GM19372 (cell line): ENCODE results near the gene MAGI2.

Experiments
- ATAC-seq: cut with Tn5 transposase; IDR thresholded peaks from one replicate; pipeline ENCODE4 v1.9.1; 2021; ENCODE audit warnings: mild to moderate bottlenecking, low read depth, moderate library complexity; ENCODE audit not compliant: unreplicated experiment

The MAGI2 gene

DNA sequence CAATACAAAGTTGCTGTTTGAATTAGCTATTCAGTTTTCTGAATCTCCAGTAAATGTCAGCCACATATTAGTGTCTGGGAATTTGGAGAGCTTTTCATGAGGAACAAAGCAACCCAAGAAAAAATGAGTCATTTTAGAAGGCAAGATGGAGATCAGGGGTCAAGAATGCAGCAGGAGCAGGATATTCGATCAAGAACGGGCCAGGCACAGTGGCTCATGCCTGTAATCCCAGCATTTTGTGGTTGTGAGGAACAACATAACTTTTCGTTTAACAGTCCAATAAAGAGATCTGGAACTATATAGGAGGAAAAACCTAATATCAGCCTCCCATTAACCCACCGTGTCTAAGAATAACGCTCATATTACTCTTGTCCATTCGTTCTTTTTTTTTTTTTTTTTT lies 600.5 kb downstream of the MAGI2 start:
- ATAC-seq, result no peak

DNA sequence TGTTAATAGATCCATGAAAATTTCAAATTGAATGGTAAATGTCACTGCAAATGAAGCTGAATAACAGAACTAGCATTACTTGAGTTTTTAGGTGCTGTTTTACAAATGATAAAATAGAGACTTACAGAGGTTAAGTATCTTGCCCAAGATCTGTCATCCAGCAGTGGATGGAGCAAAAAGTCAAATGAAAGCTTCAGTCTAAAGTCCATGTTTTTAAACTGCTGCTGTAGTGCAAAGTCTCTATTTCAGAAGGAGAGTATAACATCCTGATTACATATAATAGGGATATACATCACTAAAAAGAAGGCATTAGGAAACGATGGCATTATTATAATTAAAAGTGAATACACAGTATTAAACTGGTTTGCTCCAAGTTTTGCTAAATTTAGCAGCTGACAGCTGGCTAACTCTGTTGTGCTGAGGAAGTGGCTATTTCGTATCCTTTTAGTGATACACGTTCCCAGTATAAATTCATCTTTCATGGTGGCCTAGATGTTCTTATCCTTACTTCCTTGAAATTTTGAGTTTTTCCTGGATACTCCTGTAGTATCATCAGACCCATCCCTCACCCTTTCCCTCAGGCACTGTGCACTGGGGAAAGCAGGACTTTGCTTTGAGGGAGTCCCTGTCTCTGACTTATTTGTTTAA lies 603.2 kb downstream of the MAGI2 start:
- no peak for ATAC-seq

DNA sequence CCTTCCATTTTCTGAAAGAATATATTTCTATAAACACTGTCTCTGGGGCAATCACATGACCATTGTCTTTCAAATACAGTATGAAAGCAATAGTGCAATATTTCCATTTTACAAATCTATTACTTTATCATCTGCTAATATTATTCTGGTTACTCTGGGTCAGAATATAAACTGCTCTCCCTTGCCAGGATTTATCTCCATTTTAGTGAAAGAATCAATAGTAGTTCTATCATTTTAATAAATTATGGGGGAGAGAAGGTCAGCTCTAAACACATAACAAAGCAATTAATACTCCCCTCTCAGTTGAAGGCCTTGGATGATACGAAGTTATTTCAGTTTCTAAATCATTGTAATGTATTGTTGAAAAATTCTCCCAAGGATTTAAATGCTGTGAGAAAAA lies 608.3 kb downstream of the MAGI2 start:
- ATAC-seq, result no peak

DNA sequence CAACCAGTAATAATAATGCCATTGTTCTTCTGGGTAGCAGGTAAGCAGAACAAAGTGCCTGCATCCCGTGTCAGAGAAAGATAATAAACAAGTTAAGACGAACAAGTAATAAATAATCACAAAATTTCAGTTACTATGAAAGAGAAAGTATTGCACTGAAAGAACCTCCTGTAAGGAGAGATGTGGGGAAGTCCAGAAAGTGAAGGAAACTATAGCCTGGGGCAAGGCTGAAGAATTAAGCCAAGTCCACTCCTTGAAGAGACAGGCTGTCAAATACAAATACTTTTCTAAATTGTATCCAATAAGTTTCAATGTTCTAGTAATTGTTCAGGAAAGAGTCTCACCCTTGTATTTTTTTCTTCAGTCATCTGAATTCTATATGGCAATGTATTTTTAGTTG lies 611.4 kb downstream of the MAGI2 start:
- no peak for ATAC-seq

DNA sequence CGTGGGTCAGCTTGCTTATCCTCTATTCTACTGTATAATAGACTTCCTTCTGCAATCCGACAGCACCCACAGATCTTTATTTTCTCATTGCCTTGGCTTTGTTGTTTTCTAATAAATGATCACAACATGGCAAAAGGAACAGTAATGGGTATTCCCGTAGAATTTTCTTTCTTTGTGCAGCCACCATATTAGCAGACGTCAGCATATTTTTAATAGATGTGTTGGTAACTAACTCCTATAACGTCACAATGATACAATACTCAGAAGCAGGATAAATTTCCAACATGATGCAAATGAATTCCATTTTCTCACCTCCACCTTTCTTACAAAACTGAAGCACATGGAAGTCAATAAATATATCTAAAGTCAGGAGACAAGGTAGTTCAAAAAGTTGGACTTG lies 617.6 kb downstream of the MAGI2 start:
- ATAC-seq, result no peak

DNA sequence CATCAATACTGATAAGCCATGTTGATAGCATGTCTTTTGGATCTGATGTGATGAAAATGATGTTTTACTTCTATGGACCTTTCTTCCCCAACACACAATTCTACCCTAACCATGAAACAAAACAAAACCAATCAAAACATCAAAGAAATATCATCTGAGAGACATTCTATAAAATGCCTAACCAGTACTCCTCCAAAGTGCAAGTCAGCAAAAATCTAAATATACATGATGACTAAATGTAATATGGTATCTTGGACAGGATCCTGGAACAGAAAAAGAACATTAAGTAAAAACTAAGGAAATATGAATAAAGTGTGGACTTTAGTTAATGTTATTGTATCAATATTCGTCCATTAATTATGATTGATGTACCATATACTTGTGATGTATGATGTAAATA lies 625.1 kb downstream of the MAGI2 start:
- ATAC-seq, result no peak

DNA sequence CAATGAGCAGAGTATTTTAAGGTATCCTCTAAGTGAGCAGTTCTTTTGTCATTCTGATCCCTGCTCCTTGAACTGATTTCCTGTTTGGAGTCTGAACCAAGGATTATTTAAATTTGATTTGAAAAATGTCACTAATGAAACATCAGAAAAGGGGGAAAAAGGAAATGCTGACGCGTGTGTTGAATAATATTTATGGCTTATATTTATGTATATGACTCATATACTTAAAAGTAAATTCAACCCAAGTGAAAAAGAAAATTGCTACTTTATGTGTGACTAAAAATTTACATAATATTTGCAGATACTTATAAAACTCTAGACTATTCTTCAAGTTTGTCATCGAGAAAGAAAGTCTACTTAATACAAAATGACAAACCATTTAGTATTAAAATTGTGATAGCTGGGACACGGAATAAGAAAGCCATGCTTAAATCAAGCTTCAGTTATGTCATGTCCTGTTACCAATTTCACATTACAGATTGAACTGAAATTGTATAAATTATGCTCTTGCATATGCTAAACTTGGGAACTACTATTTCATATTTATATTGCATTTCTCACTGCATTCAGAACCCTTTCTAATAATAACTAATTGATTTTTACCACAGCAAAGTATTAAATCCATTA lies 649.9 kb downstream of the MAGI2 start:
- no peak for ATAC-seq

DNA sequence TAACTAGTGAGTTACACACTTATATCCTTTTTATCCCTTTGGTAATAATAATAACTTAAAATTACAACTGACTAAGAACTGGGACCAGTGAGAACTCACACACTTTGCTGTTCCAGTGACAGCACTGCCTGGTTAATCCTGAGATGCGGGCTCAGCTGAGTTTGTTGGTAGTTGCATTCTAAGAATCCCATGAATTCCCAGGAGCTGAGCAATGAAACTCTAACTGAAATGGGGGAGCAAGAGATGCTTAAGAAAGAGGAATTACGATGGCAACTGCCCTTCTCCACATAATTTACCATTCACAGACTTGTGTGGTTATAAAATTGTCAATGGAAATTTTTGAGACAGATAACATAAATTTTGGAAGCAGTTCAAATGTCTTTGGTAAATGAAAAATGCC lies 659.4 kb downstream of the MAGI2 start:
- no peak for ATAC-seq

DNA sequence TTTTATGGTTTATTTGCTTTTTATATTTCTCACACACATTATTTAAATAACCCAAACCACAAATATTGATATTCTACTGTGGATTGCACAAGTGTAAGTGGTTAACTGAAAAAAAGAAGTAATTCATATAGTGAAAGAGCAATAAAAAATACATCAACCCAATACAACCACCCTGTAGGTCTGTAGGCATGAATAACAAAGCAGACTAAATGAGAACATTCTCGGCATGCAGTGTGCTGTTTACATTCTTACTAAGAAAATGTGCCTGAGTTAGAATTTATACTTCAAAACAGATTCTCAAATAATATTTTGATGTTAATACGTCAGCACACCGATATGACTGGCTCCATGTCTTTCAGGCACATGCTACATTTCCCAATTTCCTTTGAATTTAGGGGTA lies 660.8 kb downstream of the MAGI2 start:
- no peak for ATAC-seq

DNA sequence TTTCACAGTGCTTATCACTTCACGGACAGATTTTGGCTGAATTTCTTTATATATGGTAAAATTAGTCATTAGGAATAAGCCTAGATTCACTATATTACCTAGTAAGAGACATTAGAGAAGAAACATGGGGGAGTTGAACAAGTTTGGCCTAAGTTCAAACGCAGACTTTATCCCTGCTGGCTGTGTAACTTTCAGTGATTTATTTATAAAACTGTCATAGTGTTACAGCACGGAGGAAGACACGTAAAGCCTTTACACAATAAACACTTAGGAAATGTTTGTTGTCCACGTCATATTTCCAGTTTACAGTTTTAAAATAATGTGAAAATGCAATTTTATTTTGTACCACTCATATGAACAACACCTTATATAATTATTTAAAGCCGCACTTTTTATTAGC lies 661.5 kb downstream of the MAGI2 start:
- ATAC-seq, result no peak

DNA sequence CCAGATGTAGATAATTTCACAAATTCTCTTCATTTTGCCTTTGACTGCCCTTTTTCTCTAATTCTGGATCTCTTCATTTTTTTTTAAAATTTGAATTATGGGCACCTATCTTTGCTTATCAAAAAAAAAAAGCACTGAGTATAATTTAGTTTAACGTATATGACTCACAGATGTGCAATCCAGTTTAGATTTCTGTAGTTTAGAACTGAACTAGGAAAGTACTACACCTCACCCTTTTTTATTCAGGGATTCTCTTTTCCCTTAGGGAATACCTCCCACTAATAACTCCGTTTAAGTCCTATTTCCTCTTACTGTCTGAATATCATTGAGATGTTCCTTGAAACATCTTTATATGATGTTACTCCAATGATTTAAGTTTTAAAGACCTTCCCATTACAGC lies 665.0 kb downstream of the MAGI2 start:
- ATAC-seq, result no peak

DNA sequence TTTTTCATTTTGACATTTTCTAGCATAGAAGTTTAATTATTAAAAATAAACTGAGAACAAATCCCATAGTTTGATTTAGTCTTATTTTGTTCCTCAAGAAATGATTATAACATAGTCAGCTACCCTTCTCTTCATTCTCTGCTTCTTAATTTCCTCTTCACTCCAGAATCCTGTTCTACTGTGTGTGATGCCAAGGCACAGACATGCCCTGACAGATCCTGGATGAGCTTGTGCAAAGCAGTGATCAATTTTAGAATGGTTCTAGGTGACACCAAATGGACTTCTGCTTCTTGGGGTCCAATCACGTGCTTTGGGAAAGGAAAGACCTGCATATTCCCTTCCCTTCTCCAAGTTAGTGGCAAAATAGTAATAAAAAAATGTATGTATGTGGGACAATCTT lies 665.6 kb downstream of the MAGI2 start:
- no peak for ATAC-seq

DNA sequence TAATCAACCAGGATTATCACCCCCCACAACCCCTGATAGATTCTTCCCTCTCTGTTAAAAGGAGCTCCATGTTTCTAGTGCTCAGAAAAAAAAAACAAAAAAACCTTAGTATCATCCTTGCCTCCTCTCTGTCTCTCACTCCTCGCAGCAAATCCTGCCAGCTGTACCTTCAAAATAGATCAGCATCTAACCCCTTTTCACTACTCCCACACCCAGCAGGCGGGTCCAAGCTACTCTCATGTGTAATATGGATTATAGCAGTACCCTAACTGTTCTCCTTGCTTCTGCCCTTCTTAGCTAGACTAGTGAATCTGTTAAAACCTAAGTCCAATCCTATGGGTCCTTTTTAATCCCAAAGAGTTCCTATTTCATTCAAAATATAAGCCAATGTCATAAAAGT lies 667.4 kb downstream of the MAGI2 start:
- no peak for ATAC-seq

DNA sequence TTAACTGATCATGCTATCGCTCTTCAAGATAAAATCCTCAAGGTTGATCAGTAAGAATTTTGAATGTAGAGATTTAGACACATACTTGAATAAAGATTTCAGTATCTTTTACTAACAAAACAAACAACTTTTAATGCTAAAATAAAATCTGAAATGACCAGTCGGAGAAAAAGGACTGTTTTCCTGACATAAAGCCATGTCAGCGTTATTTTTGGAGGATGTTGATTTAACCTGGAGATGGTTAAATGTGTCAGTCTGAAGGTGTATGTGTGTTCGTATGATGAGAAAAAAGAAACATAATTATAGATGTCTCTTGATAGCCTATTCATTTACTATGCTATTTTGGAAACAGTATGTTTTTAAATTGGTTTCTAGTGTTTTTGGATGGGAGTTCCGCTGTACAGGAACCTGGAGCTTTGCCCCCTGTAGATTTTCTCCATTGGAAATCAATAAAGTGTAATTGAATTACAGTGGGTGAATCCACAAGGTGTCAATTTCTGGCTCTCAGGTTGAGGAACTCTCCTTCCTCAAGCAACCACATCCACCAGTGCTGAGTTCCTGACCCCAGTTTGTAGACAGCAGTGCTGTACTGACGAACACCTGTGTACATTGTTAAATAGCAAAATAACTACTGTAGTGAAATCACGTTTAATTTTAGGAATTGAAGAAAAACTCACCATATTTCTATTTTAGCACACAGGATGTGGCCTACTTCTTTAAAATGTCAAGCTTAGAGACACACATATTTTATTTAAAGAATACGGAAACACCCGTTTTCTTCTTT lies 670.1 kb downstream of the MAGI2 start:
- ATAC-seq, result no peak

DNA sequence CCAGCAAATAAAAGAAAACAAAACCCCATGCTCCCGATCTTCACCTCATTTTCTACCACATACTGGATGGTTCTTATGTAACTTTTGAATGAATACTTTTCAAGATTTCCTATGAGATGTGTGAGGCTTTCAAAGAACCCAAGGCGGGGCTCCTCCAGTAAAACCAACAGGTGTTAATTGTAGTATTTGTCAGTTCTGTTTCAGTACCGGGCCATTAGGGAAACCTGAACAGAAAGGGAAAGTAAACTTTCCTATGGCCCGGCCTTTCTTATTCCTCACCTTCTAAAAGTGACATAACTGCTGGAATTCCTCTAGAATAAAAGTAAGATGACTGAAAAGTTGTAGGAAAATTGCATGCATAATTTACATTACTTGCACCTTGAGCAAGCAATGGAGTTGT lies 672.9 kb downstream of the MAGI2 start:
- no peak for ATAC-seq

DNA sequence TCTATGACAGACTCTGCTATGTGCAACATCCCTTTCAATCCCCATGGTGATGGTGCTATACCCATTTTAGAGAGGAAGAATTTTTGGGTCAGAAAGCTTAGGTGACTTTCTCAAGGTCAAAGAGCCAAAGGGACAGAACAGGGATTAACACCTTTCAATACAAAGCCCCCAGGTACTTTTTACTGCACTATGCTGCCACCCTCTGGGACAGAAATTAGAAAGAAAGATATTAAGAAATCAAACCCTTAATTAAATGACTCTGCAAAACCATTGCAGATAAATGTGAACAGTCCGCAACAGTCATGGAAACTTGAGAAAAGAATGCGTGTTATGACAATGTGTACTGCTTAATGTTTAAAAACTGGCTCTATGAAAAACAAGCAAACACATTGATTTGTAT lies 673.7 kb downstream of the MAGI2 start:
- ATAC-seq, result no peak

DNA sequence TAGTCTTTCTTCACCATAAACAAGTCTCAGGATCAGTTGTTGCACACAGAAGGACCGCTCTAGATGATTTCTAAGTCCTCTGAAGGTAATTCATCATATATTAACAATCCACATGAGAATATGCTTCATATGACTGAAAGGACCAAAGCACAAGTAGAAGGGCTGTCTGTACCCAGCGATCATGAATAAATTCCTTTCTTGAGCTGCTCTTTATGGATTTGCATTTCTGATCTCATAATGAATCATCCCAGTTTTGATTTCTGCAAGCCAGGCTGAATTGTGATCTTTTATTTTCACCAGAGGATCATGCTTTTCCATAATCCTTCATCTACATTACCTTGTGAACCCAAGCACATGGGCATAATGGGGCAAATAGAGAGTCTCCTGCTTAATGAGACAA lies 675.6 kb downstream of the MAGI2 start:
- no peak for ATAC-seq

DNA sequence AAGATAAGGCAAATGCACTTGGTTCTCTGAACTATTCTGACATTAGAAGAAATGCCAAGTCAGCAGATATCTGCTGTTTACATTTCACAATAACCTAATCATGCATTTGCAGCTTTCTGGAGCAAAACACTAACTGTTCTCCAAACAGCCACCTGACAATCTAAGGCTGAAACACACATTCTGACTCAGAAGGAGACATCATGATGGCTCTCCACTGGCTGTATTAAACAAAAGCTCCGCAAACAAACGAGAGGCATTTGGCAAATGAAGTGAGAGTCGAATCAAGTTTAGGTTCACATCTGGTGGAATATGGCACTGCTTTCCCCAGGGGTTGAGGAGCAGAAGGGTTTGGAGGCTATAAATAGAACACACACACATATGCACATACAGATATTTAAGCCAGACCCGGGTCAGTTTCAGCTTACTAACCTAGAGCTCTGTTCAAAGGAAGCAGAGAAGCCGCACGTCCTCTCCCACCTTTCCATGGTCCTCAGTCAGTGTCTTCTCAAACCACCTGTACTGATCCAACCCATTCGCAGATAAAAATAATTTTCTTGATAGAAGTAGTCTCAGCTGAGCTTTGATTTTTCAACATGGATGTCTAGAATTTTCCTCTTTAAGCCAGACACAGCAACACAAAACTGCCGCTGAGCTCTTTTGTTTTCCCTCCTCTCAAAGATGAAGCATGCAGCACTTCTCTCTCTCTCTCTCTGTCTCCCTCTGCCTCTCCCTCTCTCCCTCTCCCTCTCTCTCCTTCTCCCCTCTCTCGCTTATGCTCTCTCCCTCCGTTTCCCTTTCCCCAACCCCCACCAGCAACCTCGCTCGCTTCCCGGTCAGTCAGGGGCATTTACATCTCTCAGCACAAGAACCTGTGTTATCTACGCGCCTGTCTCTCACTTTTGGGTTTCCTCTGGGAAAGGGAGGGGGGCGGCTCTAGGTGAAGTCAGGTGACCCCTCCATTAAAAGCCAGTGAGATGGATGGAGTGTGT lies 682.8 kb downstream of the MAGI2 start:
- ATAC-seq, result no peak

DNA sequence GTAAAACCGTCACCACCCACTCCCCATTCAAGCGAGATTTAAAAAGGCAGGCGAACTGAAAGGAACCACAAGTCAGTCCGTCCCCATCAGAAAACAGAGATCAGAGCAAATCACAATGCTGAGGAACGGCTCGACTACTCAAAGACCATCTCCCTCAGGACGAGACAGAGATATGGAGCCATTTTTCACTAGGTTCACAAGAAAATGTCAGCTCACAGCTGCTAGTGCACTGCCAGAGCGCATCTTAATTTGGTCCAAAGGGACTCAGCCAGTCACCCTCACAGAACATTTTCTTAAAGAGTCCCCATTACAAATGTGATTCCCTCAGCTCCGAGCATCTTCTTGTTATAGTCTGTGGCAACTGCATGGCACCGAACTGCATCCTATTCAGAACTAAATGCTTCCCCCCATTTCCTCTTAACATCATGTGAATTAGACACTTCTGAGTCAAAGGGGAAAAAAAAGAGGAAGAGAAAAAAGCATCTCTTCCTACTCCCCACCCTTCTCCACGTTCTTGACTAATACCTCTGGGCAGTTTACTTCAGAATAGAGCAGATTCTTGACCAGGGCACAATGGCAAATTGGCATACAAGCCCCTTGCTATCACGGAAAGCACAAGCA lies 683.9 kb downstream of the MAGI2 start:
- no peak for ATAC-seq

DNA sequence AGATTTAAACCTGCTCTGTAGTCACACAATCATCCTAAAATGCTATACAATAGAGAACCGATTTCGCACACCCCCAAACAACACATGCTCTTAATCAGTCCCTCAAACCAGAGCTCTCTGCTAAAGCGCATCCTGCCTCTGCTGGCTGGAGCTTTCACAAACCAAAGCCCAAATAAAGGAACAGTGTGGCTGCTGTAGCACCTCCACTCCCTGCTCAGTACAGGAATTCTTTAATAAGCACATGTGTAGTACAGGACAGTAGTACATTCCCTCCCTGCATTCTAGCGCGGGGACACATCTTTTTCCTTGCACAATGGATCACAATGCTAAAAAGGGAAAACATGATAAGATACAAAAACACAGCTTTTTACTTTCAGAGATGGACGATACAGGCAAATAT lies 684.6 kb downstream of the MAGI2 start:
- ATAC-seq, result no peak
